HL-60 (cell line): Measurements from ENCODE around the gene CYP2D6.

Source experiments
- DNase-seq, 2 experiments: peaks; one replicate each; pipeline ENCODE4 v3.0.0-alpha.2; 2010 to 2020; ENCODE audit warnings: low read depth in 1 of 2, low spot score in 1 of 2
- H3K27ac ChIP-seq: fragments of 250-450 bp; sonication (Bioruptor Pico); replicated peaks from 2 replicates; pipeline ENCODE4 v1.5.1; 2020; ENCODE audit warnings: mild to moderate bottlenecking, moderate library complexity
- H3K27me3 ChIP-seq: fragments of 250-450 bp; sonication (Bioruptor Pico); 2 replicates; pipeline ENCODE4 v1.5.1; 2021; ENCODE audit warnings: mild to moderate bottlenecking, moderate library complexity; ENCODE audit not compliant: insufficient read depth, poor library complexity, severe bottlenecking
- H3K4me3 ChIP-seq: replicated peaks from 2 replicates; pipeline ENCODE4 v1.5.1; 2011; ENCODE audit warnings: mild to moderate bottlenecking, control low read depth, low read length; ENCODE audit not compliant: insufficient read depth
- GABPA ChIP-seq: IDR thresholded peaks from 2 replicates; pipeline ENCODE4 v1.6.1; 2012; ENCODE audit warnings: low read depth
- POLR2AphosphoS5 ChIP-seq: IDR thresholded peaks from 2 replicates; pipeline ENCODE4 v1.6.1; 2012; ENCODE audit warnings: low read depth
- SPI1 ChIP-seq: IDR thresholded peaks from 2 replicates; pipeline ENCODE4 v1.6.1; 2012; ENCODE audit warnings: low read depth, mild to moderate bottlenecking, borderline replicate concordance
- TF ChIP-seq, protein P1 (sequence below): IDR thresholded peaks from 2 replicates; pipeline ENCODE4 v1.6.1; 2012; ENCODE audit warnings: low read depth; ENCODE audit not compliant: insufficient replicate concordance
- TF ChIP-seq, protein P2 (sequence below): IDR thresholded peaks from one replicate; pipeline ENCODE4 v1.5.1; 2011; ENCODE audit warnings: low read length, control low read depth, inconsistent platforms; ENCODE audit not compliant: insufficient read depth

CYP2D6 gene

DNA sequence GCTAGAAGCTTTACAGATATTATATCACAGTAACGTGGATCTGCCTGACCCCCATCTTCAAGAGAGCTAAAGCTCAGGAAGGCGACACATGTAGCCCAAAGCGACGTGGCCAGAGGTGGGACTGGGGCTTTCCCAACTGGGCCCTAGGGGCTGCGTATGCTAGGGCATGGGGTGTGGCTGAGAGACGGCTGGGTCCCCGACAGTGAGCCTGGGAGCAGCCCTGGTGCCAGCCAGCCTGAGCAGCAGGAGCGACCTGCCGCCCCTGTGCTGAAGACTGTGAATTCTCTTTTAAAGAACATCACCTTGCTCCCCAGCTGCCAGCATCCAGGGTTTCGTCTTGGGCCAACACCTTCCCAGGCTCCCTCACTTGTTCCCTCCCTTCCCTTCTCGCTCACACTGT, 32.9 kb upstream of the CYP2D6 start:
- no peak for DNase-seq
- no peak for TF ChIP-seq GABPA
- TF ChIP-seq POLR2AphosphoS5: no peak
- TF ChIP-seq, protein P1, sequence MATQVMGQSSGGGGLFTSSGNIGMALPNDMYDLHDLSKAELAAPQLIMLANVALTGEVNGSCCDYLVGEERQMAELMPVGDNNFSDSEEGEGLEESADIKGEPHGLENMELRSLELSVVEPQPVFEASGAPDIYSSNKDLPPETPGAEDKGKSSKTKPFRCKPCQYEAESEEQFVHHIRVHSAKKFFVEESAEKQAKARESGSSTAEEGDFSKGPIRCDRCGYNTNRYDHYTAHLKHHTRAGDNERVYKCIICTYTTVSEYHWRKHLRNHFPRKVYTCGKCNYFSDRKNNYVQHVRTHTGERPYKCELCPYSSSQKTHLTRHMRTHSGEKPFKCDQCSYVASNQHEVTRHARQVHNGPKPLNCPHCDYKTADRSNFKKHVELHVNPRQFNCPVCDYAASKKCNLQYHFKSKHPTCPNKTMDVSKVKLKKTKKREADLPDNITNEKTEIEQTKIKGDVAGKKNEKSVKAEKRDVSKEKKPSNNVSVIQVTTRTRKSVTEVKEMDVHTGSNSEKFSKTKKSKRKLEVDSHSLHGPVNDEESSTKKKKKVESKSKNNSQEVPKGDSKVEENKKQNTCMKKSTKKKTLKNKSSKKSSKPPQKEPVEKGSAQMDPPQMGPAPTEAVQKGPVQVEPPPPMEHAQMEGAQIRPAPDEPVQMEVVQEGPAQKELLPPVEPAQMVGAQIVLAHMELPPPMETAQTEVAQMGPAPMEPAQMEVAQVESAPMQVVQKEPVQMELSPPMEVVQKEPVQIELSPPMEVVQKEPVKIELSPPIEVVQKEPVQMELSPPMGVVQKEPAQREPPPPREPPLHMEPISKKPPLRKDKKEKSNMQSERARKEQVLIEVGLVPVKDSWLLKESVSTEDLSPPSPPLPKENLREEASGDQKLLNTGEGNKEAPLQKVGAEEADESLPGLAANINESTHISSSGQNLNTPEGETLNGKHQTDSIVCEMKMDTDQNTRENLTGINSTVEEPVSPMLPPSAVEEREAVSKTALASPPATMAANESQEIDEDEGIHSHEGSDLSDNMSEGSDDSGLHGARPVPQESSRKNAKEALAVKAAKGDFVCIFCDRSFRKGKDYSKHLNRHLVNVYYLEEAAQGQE: no peak
- no peak for TF ChIP-seq SPI1
- TF ChIP-seq, protein P2, sequence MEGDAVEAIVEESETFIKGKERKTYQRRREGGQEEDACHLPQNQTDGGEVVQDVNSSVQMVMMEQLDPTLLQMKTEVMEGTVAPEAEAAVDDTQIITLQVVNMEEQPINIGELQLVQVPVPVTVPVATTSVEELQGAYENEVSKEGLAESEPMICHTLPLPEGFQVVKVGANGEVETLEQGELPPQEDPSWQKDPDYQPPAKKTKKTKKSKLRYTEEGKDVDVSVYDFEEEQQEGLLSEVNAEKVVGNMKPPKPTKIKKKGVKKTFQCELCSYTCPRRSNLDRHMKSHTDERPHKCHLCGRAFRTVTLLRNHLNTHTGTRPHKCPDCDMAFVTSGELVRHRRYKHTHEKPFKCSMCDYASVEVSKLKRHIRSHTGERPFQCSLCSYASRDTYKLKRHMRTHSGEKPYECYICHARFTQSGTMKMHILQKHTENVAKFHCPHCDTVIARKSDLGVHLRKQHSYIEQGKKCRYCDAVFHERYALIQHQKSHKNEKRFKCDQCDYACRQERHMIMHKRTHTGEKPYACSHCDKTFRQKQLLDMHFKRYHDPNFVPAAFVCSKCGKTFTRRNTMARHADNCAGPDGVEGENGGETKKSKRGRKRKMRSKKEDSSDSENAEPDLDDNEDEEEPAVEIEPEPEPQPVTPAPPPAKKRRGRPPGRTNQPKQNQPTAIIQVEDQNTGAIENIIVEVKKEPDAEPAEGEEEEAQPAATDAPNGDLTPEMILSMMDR: no peak
- H3K27ac ChIP-seq: no peak overlapping the region
- no peak overlapping the region for H3K4me3 ChIP-seq
- H3K27me3 ChIP-seq: no peaks in the 10 kb centered on the region

DNA sequence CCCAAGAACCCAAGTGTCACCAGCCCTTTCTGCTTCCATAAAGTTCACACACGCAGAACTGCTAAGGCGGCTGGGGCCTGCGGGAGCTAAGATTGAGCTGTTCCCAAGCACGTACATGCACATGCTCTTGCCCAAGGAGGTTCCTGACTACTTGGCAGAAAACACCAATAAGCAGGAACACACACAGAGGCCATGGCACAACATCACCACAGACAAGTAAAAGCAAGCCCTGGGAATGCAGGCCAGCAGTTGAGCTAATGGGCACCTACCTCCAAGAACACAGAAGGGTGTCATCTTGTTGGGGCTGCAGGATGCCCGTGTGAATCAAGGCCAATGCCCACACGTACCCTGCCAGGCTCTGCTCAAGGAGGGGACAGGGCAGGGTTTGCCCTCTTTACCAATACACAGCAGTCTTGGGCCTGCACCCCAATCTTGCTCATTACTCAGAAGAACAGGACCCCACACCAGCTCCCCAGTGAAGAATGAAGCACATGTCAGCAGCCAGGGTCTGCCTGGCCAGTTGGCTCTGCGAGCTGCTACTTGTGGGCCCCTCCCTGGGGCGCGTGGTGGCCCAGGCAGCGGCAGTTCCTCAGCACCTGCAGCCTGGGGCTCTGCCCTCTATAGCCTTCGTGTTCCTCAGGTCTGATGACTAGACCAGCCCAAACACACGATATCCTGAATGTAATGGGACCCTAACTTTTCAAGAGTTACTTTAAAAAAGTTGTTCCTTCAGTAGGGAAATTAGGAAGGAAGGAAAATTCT, 32.3 kb upstream of the CYP2D6 start:
- no peak for DNase-seq
- no peak overlapping the region for H3K4me3 ChIP-seq
- TF ChIP-seq SPI1 (no peak), POLR2AphosphoS5 (no peak)
- no peak overlapping the region for H3K27ac ChIP-seq
- H3K27me3 ChIP-seq: no peaks in the 10 kb centered on the region

GRCh38 chr22:42160830-42161696, 30.5 kb upstream of the CYP2D6 start:
- Histone ChIP-seq H3K4me3 (no peak overlapping the region), H3K27ac (no peak overlapping the region), H3K27me3 (no peaks in the 10 kb centered on the region)
- TF ChIP-seq, protein P2: no peak
- no peak for TF ChIP-seq POLR2AphosphoS5
- TF ChIP-seq, protein P1: no peak
- TF ChIP-seq SPI1: no peak
- TF ChIP-seq GABPA: no peak
- DNase-seq: no peak

- no peak for DNase-seq
- Histone ChIP-seq H3K4me3 (no peak overlapping the region), H3K27me3 (no peaks in the 10 kb centered on the region), H3K27ac (no peak overlapping the region)
- TF ChIP-seq GABPA (no peak), POLR2AphosphoS5 (no peak), SPI1 (no peak)
- TF ChIP-seq, protein P1: no peak
- TF ChIP-seq, protein P2: no peak
Measured at GRCh38 chr22:42160251-42160650, 29.6 kb upstream of the CYP2D6 start.
